K562 (cell line): ENCODE data around the gene EPS8L1. TPM values are rescaled to one million over a fixed set of nuclear protein-coding genes. Genes with fewer than 3 reads are reported as not detected.

Experiments used
- ATAC-seq: fragments of 200-7000 bp; cut with Tn5 transposase; 3 replicates; pipeline ENCODE4 v1.9.1; 2020; ENCODE audit warnings: moderate library complexity
- BruUV-seq: library from RNA; stranded (reverse); fragments of 400-500 nt; replicated peaks from 2 replicates; lab custom pipeline; 2021; lab: Mats Ljungman, UMichigan
- CTCF ChIA-PET: fragments of 300-600 bp; formaldehyde crosslinking; extraction: SDS; loops from one replicate; lab custom pipeline; 2021; ENCODE audit warnings: low intra/inter-chr PET ratio; lab: Yijun Ruan, JAX
- POLR2A ChIA-PET: fragments of 300-600, 350-650 bp; sonication (Branson Sonifier 250); formaldehyde crosslinking; extraction: SDS; loops from one replicate; lab custom pipeline; 2021; ENCODE audit warnings: antibody characterized with exemption, inconsistent platforms; lab: Yijun Ruan, JAX
- DNase-seq, 4 experiments: peaks; one replicate each; pipeline versions ENCODE4 v3.0.0 to v3.0.0-alpha.2; 2011 to 2018; ENCODE audit warnings: low spot score in 3 of 4, mixed read lengths in 3 of 4; ENCODE audit errors: extremely low read depth in 1 of 4
- FAIRE-seq: peaks from 2 replicates; lab custom pipeline; 2011; peaks lifted over from hg19 to GRCh38; lab: Jason Lieb, UNC
- H2AFZ ChIP-seq: 2 replicates; pipeline ENCODE4 v1.6.0; 2011; ENCODE audit warnings: low read depth, low read length, control low read depth, inconsistent platforms
- H3K27ac ChIP-seq: fragments of 200-600 bp; 3 replicates; pipeline ENCODE4 v1.8.0; 2011; ENCODE audit warnings: low read depth, mild to moderate bottlenecking, control low read depth, inconsistent platforms, low read length, moderate library complexity, mixed read lengths; ENCODE audit errors: extremely low read depth
- H3K27me3 ChIP-seq, 2 experiments: fragments of 300-600 bp in 1 of 2; 2 replicates in 1 of 2; 3 replicates in 1 of 2; pipeline versions ENCODE4 v1.6.0 to v1.8.0; 2011; ENCODE audit warnings: inconsistent platforms in 2 of 2, low read length in 2 of 2, mild to moderate bottlenecking in 1 of 2, mixed read lengths in 1 of 2, moderate library complexity in 1 of 2; ENCODE audit not compliant: control insufficient read depth in 2 of 2, insufficient read depth in 2 of 2
- H3K36me3 ChIP-seq: fragments of 300-600 bp; 3 replicates; pipeline ENCODE4 v1.8.0; 2011; ENCODE audit warnings: mild to moderate bottlenecking, low read length, inconsistent platforms; ENCODE audit not compliant: control insufficient read depth, insufficient read depth
- H3K4me1 ChIP-seq, 2 experiments: fragments of 200-600 bp in 1 of 2; replicated peaks in 1 of 2; 2 replicates in 1 of 2; 3 replicates in 1 of 2; pipeline versions ENCODE4 v1.5.1 to v1.8.0; 2011; ENCODE audit warnings: inconsistent platforms in 2 of 2, low read length in 2 of 2, mild to moderate bottlenecking in 1 of 2, mixed read lengths in 1 of 2, moderate library complexity in 1 of 2; ENCODE audit not compliant: control insufficient read depth in 2 of 2, insufficient read depth in 2 of 2
- H3K4me2 ChIP-seq: 2 replicates; pipeline ENCODE4 v1.6.1; 2011; ENCODE audit warnings: low read length, control low read depth, inconsistent platforms, mixed read lengths; ENCODE audit not compliant: insufficient read depth
- H3K4me3 ChIP-seq: fragments of 200-600 bp; sonication (generic), shearing (Covaris generic); 2 replicates; pipeline ENCODE4 v1.5.1; 2016; ENCODE audit warnings: control low read depth, inconsistent platforms
- H3K79me2 ChIP-seq: fragments of 200-600 bp; 3 replicates; pipeline ENCODE4 v1.8.0; 2011; ENCODE audit warnings: low read length, inconsistent platforms; ENCODE audit not compliant: control insufficient read depth, insufficient read depth
- H3K9ac ChIP-seq, 2 experiments: 2 replicates each; pipeline versions ENCODE4 v1.6.0 to v1.6.1; 2011; ENCODE audit warnings: low read depth in 2 of 2, low read length in 2 of 2, control low read depth in 1 of 2, inconsistent platforms in 1 of 2, mild to moderate bottlenecking in 1 of 2, mixed read lengths in 1 of 2; ENCODE audit not compliant: insufficient read depth in 1 of 2
- H3K9me1 ChIP-seq: one replicate; pipeline ENCODE4 v1.6.0; 2011; ENCODE audit warnings: inconsistent platforms, mild to moderate bottlenecking, low read length, moderate library complexity; ENCODE audit not compliant: control insufficient read depth, insufficient read depth
- H3K9me3 ChIP-seq: replicated peaks from 2 replicates; pipeline ENCODE4 v1.5.1; 2011; ENCODE audit warnings: low read depth, low read length, inconsistent platforms; ENCODE audit not compliant: control insufficient read depth, insufficient read depth
- H4K20me1 ChIP-seq: replicated peaks from 2 replicates; pipeline ENCODE4 v1.6.1; 2011; ENCODE audit warnings: low read length, inconsistent platforms, mixed read lengths; ENCODE audit not compliant: control insufficient read depth, insufficient read depth
- FIP1L1 ChIP-seq: fragments of 200-400 bp; formaldehyde crosslinking; IDR thresholded peaks from 2 replicates; pipeline ENCODE4 v1.6.1; 2018; ENCODE audit warnings: mild to moderate bottlenecking, low read depth, low read length; ENCODE audit not compliant: poor library complexity, severe bottlenecking
- FOXA3 ChIP-seq, 2 experiments: fragments of 450-650 bp in 1 of 2; sonication (generic) in 1 of 2; formaldehyde crosslinking; IDR thresholded peaks in 1 of 2; conservative IDR thresholded peaks in 1 of 2; 2 replicates each; pipeline versions ENCODE4 v1.4.0 to v1.8.0; 2020 to 2022; ENCODE audit warnings: mild to moderate bottlenecking in 2 of 2, missing genetic modification reagents in 1 of 2
- KDM2B ChIP-seq: fragments of 250-450 bp; sonication (Bioruptor Pico); IDR thresholded peaks from 2 replicates; pipeline ENCODE4 v1.8.0; 2021; ENCODE audit warnings: mild to moderate bottlenecking, moderate library complexity
- NR1H2 ChIP-seq: sonication (generic); formaldehyde crosslinking; IDR thresholded peaks from 2 replicates; pipeline ENCODE4 v1.4.0; 2020; ENCODE audit warnings: mild to moderate bottlenecking, missing genetic modification reagents
- PCBP1 ChIP-seq: fragments of 200-400 bp; formaldehyde crosslinking; IDR thresholded peaks from 2 replicates; pipeline ENCODE4 v1.6.1; 2018; ENCODE audit warnings: mild to moderate bottlenecking, low read depth, low read length; ENCODE audit not compliant: poor library complexity, severe bottlenecking
- RBFOX2 ChIP-seq: fragments of 200-400 bp; formaldehyde crosslinking; IDR thresholded peaks from 2 replicates; pipeline ENCODE4 v1.6.1; 2017; ENCODE audit warnings: low read depth, mild to moderate bottlenecking, low read length, moderate library complexity
- ZBED1 ChIP-seq: IDR thresholded peaks from 2 replicates; pipeline ENCODE4 v1.6.1; 2014
- ZNF699 ChIP-seq: fragments of 250-450 bp; sonication (Bioruptor Pico); IDR thresholded peaks from 2 replicates; pipeline ENCODE4 v1.8.0; 2021; ENCODE audit warnings: mild to moderate bottlenecking, moderate library complexity; ENCODE audit not compliant: insufficient replicate concordance
- WGBS: fragments of 100-300 bp; shearing (Covaris generic); methylation state at CpG from one replicate; pipeline ENCODE4 v1.1.6; 2016; ENCODE audit warnings: low coverage, mixed read lengths; ENCODE audit not compliant: insufficient coverage; ENCODE audit errors: missing lambda C conversion rate; 5-methylcytosine and 5-hydroxymethylcytosine counted together
- in situ Hi-C: fragments of 300-500 bp; cut with MboI; formaldehyde crosslinking; loops from 4 replicates; pipeline ENCODE4 v1.15.0; 2018; ENCODE audit warnings: inconsistent platforms, mixed read lengths
- intact Hi-C: fragments of 100-400 bp; cut with micrococcal nuclease; formaldehyde crosslinking; loops from 2 replicates; pipeline ENCODE4 v1.14.2; 2022
- polyA plus RNA-seq, 8 experiments: library from polyadenylated mRNA; depleted of rRNA in 4 of 8; stranded (reverse) in 5 of 8; unstranded in 3 of 8; fragments of >200 nt; fragmentation: Nextera tagmentation in 2 of 8; fragmentation: Illumina TruSeq in 1 of 8; extraction: Ambion mirVana in 2 of 8; extraction: Trizol in 1 of 8; gene quantifications; 2 replicates each; pipeline versions ENCODE4 v1.2.1 to v1.2.3, GENCODE V29; 2011 to 2014; ENCODE audit warnings: inconsistent platforms in 1 of 8, missing spikeins in 1 of 8
- total RNA-seq, 7 experiments: library from RNA; depleted of rRNA in 6 of 7; stranded (reverse); fragments of >200 nt in 6 of 7; fragmentation: Illumina TruSeq in 2 of 7; extraction: Trizol in 2 of 7; gene quantifications; 2 replicates each; pipeline versions ENCODE4 v1.2.1 to v1.2.3, GENCODE V29; 2011 to 2021; ENCODE audit warnings: low replicate concordance in 1 of 7
- TF ChIP-seq, protein P1 (sequence below): sonication (generic); formaldehyde crosslinking; IDR thresholded peaks from 2 replicates; pipeline ENCODE4 v1.8.1; 2023; ENCODE audit warnings: mild to moderate bottlenecking, missing genetic modification reagents
- TF ChIP-seq, protein P2 (sequence below), 3 experiments: fragments of 200-800 bp in 1 of 3; sonication (Bioruptor generic) in 1 of 3; sonication (generic) in 1 of 3; formaldehyde crosslinking in 1 of 3; IDR thresholded peaks; 2 replicates each; pipeline versions ENCODE4 v1.6.1 to v1.8.0; 2016 to 2022; ENCODE audit warnings: mild to moderate bottlenecking in 2 of 3, missing compliant biosample characterization in 2 of 3, missing genetic modification characterization in 2 of 3, missing genetic modification reagents in 1 of 3
- TF ChIP-seq, protein P3 (sequence below): IDR thresholded peaks from 3 replicates; pipeline ENCODE4 v1.6.1; 2011; ENCODE audit warnings: borderline replicate concordance, mild to moderate bottlenecking; ENCODE audit not compliant: insufficient read length, insufficient read depth
- TF ChIP-seq, protein P4 (sequence below): fragments of 200-400 bp; formaldehyde crosslinking; IDR thresholded peaks from 2 replicates; pipeline ENCODE4 v1.6.1; 2017; ENCODE audit warnings: mild to moderate bottlenecking, low read depth, low read length, moderate library complexity

Gene EPS8L1
- total and polyA plus RNA-seq, 9 of the 15 experiments (the other 6 are each of a cell fraction or from before 2014, with no cell fraction given): 0.35 to 22.1 (median 11.9) TPM

DNA sequence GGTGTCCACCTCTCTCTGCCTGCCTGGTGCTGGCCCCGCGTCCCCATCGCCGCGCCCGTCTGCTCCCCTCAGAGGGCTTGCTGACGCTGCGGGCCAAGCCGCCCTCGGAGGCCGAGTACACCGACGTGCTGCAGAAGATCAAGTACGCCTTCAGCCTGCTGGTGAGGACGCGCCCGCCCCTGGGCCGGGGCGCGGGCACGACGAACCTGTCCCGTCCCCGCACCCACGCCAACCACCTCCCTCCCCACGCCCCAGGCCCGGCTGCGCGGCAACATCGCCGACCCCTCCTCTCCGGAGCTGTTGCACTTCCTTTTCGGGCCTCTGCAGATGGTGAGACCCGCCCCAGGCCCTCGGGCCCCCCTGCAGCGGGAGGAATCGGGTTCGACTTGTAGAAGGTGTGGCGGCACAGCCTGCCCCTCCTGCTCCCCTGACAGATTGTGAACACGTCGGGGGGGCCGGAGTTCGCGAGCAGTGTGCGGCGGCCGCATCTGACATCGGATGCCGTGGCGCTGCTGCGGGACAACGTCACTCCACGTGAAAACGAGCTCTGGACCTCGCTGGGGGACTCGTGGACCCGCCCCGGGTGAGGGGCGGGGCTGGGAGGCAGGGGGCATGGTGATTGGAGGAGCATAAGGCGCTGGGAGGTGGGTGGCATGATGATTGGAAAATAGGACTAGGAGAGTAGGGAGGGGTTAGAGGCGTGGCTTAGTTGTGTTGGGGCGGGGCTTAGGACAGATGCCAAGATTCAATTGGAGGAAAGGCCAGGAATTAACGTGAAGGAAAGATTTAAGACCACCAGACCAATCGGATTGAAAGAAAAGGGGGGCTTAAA, 6.6 kb downstream of the EPS8L1 start:
- WGBS: 80% methylated on average over 22 of the region's 64 CpGs
- peak in 3 of 4 experiments; percentile 43 to 71 (median 51) for DNase-seq
- no peak for ATAC-seq
- peaks cover 7% of the 10 kb centered on the region; the same call in 2 of the 3 replicates for H3K79me2 ChIP-seq
- H4K20me1 ChIP-seq: no peaks in the 10 kb centered on the region
- H3K4me2 ChIP-seq: no peak overlapping the region
- CTCF ChIA-PET: no interaction called here
- BruUV-seq: no TSS peak
- peaks cover 0 to 60% of the 10 kb centered on the region in 2 experiments; a peak in 3 of 5 replicates for H3K4me1 ChIP-seq
- H3K9me3 ChIP-seq: no peaks in the 10 kb centered on the region
- in situ Hi-C loops: no loop called here
- H3K4me3 ChIP-seq: no peak overlapping the region
- intact Hi-C loops: loop anchor here (10.0 kb wide), 1 partner anchor 333 kb away; no protein-coding TSS in a partner anchor
- no peak overlapping the region for H3K9ac ChIP-seq
- H3K9me1 ChIP-seq: no peaks in the 10 kb centered on the region
- POLR2A ChIA-PET: interaction anchor here (1.5 kb wide), 1 partner anchor 36 kb away, joined by 4 read pairs; no protein-coding TSS in a partner anchor
- FAIRE-seq: peak; percentile 75
- H3K36me3 ChIP-seq: peaks cover 13% of the 10 kb centered on the region; the same call in 1 of the 3 replicates
- no peak overlapping the region for H3K27ac ChIP-seq
- no peaks in the 10 kb centered on the region for H3K27me3 ChIP-seq
- H2AFZ ChIP-seq: no peak overlapping the region
- TF ChIP-seq, protein P1, sequence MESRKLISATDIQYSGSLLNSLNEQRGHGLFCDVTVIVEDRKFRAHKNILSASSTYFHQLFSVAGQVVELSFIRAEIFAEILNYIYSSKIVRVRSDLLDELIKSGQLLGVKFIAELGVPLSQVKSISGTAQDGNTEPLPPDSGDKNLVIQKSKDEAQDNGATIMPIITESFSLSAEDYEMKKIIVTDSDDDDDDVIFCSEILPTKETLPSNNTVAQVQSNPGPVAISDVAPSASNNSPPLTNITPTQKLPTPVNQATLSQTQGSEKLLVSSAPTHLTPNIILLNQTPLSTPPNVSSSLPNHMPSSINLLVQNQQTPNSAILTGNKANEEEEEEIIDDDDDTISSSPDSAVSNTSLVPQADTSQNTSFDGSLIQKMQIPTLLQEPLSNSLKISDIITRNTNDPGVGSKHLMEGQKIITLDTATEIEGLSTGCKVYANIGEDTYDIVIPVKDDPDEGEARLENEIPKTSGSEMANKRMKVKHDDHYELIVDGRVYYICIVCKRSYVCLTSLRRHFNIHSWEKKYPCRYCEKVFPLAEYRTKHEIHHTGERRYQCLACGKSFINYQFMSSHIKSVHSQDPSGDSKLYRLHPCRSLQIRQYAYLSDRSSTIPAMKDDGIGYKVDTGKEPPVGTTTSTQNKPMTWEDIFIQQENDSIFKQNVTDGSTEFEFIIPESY (CRISPR knock-in tag): peak; percentile 83
- TF ChIP-seq PCBP1 (peak; percentile 47), FIP1L1 (peak; percentile 38), ZBED1 (no peak), ZNF699 (no peak), RBFOX2 (peak; percentile 32; the same call in 1 of the 2 replicates), NR1H2 (CRISPR knock-in tag) (no peak), FOXA3 (CRISPR knock-in tag; conservative IDR thresholded peaks at IDR 0.05 in 1 of 2, IDR thresholded peaks at IDR 0.05 in 1 of 2) (0 out of 4 replicates have a peak, but pooled peaks of 1 of the 2 experiments have one; percentile 35), KDM2B (CRISPR knock-in tag) (no peak)
- TF ChIP-seq, protein P2, sequence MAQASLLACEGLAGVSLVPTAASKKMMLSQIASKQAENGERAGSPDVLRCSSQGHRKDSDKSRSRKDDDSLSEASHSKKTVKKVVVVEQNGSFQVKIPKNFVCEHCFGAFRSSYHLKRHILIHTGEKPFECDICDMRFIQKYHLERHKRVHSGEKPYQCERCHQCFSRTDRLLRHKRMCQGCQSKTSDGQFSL (CRISPR knock-in tag; IDR thresholded peaks at IDR 0.05): peak; percentile 45; the same call in 1 of the 2 replicates
- TF ChIP-seq, protein P2 (tag; IDR thresholded peaks at IDR 0.05): no peak
- TF ChIP-seq, protein P3, sequence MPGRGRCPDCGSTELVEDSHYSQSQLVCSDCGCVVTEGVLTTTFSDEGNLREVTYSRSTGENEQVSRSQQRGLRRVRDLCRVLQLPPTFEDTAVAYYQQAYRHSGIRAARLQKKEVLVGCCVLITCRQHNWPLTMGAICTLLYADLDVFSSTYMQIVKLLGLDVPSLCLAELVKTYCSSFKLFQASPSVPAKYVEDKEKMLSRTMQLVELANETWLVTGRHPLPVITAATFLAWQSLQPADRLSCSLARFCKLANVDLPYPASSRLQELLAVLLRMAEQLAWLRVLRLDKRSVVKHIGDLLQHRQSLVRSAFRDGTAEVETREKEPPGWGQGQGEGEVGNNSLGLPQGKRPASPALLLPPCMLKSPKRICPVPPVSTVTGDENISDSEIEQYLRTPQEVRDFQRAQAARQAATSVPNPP: no peak
- TF ChIP-seq, protein P4, sequence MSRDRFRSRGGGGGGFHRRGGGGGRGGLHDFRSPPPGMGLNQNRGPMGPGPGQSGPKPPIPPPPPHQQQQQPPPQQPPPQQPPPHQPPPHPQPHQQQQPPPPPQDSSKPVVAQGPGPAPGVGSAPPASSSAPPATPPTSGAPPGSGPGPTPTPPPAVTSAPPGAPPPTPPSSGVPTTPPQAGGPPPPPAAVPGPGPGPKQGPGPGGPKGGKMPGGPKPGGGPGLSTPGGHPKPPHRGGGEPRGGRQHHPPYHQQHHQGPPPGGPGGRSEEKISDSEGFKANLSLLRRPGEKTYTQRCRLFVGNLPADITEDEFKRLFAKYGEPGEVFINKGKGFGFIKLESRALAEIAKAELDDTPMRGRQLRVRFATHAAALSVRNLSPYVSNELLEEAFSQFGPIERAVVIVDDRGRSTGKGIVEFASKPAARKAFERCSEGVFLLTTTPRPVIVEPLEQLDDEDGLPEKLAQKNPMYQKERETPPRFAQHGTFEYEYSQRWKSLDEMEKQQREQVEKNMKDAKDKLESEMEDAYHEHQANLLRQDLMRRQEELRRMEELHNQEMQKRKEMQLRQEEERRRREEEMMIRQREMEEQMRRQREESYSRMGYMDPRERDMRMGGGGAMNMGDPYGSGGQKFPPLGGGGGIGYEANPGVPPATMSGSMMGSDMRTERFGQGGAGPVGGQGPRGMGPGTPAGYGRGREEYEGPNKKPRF: no peak
